SK-N-SH (cell line): Measurements from ENCODE around the gene VWA5B1. TPM values are rescaled to one million over a fixed set of nuclear protein-coding genes. Genes with fewer than 3 reads are reported as not detected.

ENCODE experiments used
- CTCF ChIA-PET: fragments of 300-600, 350-600 bp; formaldehyde crosslinking; extraction: SDS; loops from one replicate; lab custom pipeline; 2021; lab: Yijun Ruan, JAX
- POLR2A ChIA-PET: fragments of 350-600 bp; sonication (Branson Sonifier 250); formaldehyde crosslinking; extraction: SDS; loops from one replicate; lab custom pipeline; 2020; ENCODE audit warnings: antibody characterized with exemption, inconsistent platforms; lab: Yijun Ruan, JAX
- DNase-seq: peaks from one replicate; pipeline ENCODE4 v3.0.0; 2012
- H2AFZ ChIP-seq: fragments of 200-600 bp; sonication (generic); 2 replicates; pipeline ENCODE4 v1.8.1; 2016; ENCODE audit warnings: antibody characterized with exemption, mild to moderate bottlenecking, low read depth
- H3F3A ChIP-seq: fragments of 200-600 bp; sonication (generic); replicated peaks from 2 replicates; pipeline ENCODE3; 2016; ENCODE audit warnings: antibody characterized with exemption, mild to moderate bottlenecking; ENCODE audit not compliant: insufficient read depth
- H3K27ac ChIP-seq, 2 experiments: fragments of 200-500 bp in 1 of 2; fragments of 200-600 bp in 1 of 2; sonication (Bioruptor generic) in 1 of 2; sonication (generic), shearing (Covaris generic) in 1 of 2; 2 replicates each; pipeline versions ENCODE4 v1.5.1 to v1.6.1; 2014 to 2016; ENCODE audit warnings: low read depth in 2 of 2, inconsistent platforms in 1 of 2, low read length in 1 of 2, mild to moderate bottlenecking in 1 of 2, mixed read lengths in 1 of 2
- H3K27me3 ChIP-seq: fragments of 200-600 bp; sonication (generic), shearing (Covaris generic); 2 replicates; pipeline ENCODE4 v1.6.1; 2016; ENCODE audit warnings: mixed run types; ENCODE audit not compliant: insufficient read depth
- H3K36me3 ChIP-seq, 2 experiments: fragments of 200-500 bp in 1 of 2; fragments of 200-600 bp in 1 of 2; sonication (Bioruptor generic) in 1 of 2; sonication (generic) in 1 of 2; replicated peaks in 1 of 2; 2 replicates each; pipeline versions ENCODE3 to v1.5.1; 2014 to 2016; ENCODE audit warnings: low read length in 1 of 2, mild to moderate bottlenecking in 1 of 2; ENCODE audit not compliant: insufficient read depth in 2 of 2, control insufficient read depth in 1 of 2
- H3K4me1 ChIP-seq, 2 experiments: fragments of 200-500 bp in 1 of 2; fragments of 200-600 bp in 1 of 2; sonication (Bioruptor generic) in 1 of 2; sonication (generic), shearing (Covaris generic) in 1 of 2; 2 replicates each; pipeline versions ENCODE4 v1.5.1 to v1.6.1; 2014 to 2016; ENCODE audit warnings: low read depth in 1 of 2, low read length in 1 of 2, mixed run types in 1 of 2; ENCODE audit not compliant: insufficient read depth in 2 of 2, control insufficient read depth in 1 of 2
- H3K4me2 ChIP-seq: fragments of 200-600 bp; sonication (generic), shearing (Covaris generic); 2 replicates; pipeline ENCODE4 v1.6.1; 2017; ENCODE audit warnings: mixed run types
- H3K4me3 ChIP-seq, 2 experiments: fragments of 200-500 bp in 1 of 2; fragments of 200-600 bp in 1 of 2; sonication (Bioruptor generic) in 1 of 2; sonication (generic), shearing (Covaris generic) in 1 of 2; 2 replicates each; pipeline versions ENCODE4 v1.5.1 to v1.8.1; 2014 to 2016; ENCODE audit warnings: low read depth in 2 of 2, inconsistent platforms in 1 of 2, low read length in 1 of 2, mild to moderate bottlenecking in 1 of 2, mixed read lengths in 1 of 2, moderate library complexity in 1 of 2
- H3K79me2 ChIP-seq: fragments of 200-600 bp; sonication (generic); 2 replicates; pipeline ENCODE4 v1.8.1; 2017; ENCODE audit warnings: mild to moderate bottlenecking; ENCODE audit not compliant: insufficient read depth
- H3K9ac ChIP-seq: fragments of 200-600 bp; sonication (generic); 2 replicates; pipeline ENCODE4 v1.6.1; 2017; ENCODE audit warnings: mixed run types
- H3K9me2 ChIP-seq: fragments of 200-600 bp; sonication (generic); 2 replicates; pipeline ENCODE4 v1.6.1; 2017; ENCODE audit warnings: mixed run types
- H3K9me3 ChIP-seq: fragments of 200-600 bp; sonication (generic); 2 replicates; pipeline ENCODE4 v1.6.1; 2017; ENCODE audit warnings: mixed run types, mild to moderate bottlenecking, moderate library complexity
- H4K20me1 ChIP-seq: fragments of 200-600 bp; sonication (generic); 2 replicates; pipeline ENCODE4 v1.6.1; 2017; ENCODE audit warnings: mild to moderate bottlenecking, mixed run types; ENCODE audit not compliant: insufficient read depth
- CHD2 ChIP-seq: fragments of 150-350 bp; IDR thresholded peaks from 2 replicates; pipeline ENCODE4 v1.6.1; 2018; ENCODE audit warnings: low read length; ENCODE audit not compliant: partially characterized antibody
- EP300 ChIP-seq, 2 experiments: IDR thresholded peaks; 2 replicates each; pipeline versions ENCODE4 v1.4.0 to v1.6.1; 2012; ENCODE audit warnings: borderline replicate concordance in 1 of 2, low read depth in 1 of 2, low read length in 1 of 2
- GABPA ChIP-seq: IDR thresholded peaks from 2 replicates; pipeline ENCODE4 v1.4.0; 2012; ENCODE audit warnings: low read depth, mild to moderate bottlenecking
- GATA2 ChIP-seq: sonication (generic); formaldehyde crosslinking; IDR thresholded peaks from 2 replicates; pipeline ENCODE4 v1.5.0; 2020; ENCODE audit warnings: mild to moderate bottlenecking, missing genetic modification reagents
- JUND ChIP-seq: IDR thresholded peaks from 2 replicates; pipeline ENCODE4 v1.4.0; 2012
- MAX ChIP-seq: IDR thresholded peaks from 2 replicates; pipeline ENCODE4 v1.4.0; 2012; ENCODE audit warnings: low read depth
- MEF2A ChIP-seq: IDR thresholded peaks from 2 replicates; pipeline ENCODE4 v1.4.0; 2012; ENCODE audit warnings: low read depth, borderline replicate concordance
- NFIC ChIP-seq: IDR thresholded peaks from 2 replicates; pipeline ENCODE4 v1.4.0; 2012; ENCODE audit warnings: borderline replicate concordance
- RCOR1 ChIP-seq: fragments of 150-350 bp; IDR thresholded peaks from 2 replicates; pipeline ENCODE4 v1.6.1; 2017; ENCODE audit warnings: antibody characterized with exemption, low read length
- SIN3A ChIP-seq: IDR thresholded peaks from 2 replicates; pipeline ENCODE4 v1.6.1; 2012; ENCODE audit warnings: low read depth, mild to moderate bottlenecking, low read length, moderate library complexity, borderline replicate concordance
- TAF1 ChIP-seq: IDR thresholded peaks from 2 replicates; pipeline ENCODE4 v1.6.1; 2012; ENCODE audit warnings: low read depth, mild to moderate bottlenecking, low read length, moderate library complexity, borderline replicate concordance
- TCF12 ChIP-seq: IDR thresholded peaks from 2 replicates; pipeline ENCODE4 v1.4.0; 2012
- YY1 ChIP-seq: IDR thresholded peaks from 2 replicates; pipeline ENCODE4 v1.4.0; 2012; ENCODE audit warnings: low read depth, mild to moderate bottlenecking
- WGBS: methylation state at CpG from one replicate; pipeline ENCODE4 v1.1.6; 2017; ENCODE audit warnings: low lambda C conversion rate; 5-methylcytosine and 5-hydroxymethylcytosine counted together
- polyA plus RNA-seq, 3 experiments: library from polyadenylated mRNA; depleted of rRNA; stranded (reverse); fragments of >200 nt; gene quantifications; 2 replicates each; pipeline ENCODE4 v1.2.3, GENCODE V29; 2012
- TF ChIP-seq, protein P1 (sequence below): IDR thresholded peaks from 2 replicates; pipeline ENCODE4 v1.6.1; 2012; ENCODE audit warnings: mild to moderate bottlenecking, low read depth, low read length, moderate library complexity
- TF ChIP-seq, protein P2 (sequence below): IDR thresholded peaks from 2 replicates; pipeline ENCODE4; 2012
- TF ChIP-seq, protein P3 (sequence below): IDR thresholded peaks from 2 replicates; pipeline ENCODE4 v1.4.0; 2012; ENCODE audit warnings: low read depth, borderline replicate concordance
- TF ChIP-seq, protein P4 (sequence below): fragments of 150-350 bp; IDR thresholded peaks from 2 replicates; pipeline ENCODE4 v1.6.1; 2016; ENCODE audit warnings: mild to moderate bottlenecking, low read depth, low read length

The VWA5B1 gene
- polyA plus RNA-seq, 1 of the 3 experiments (the other 2 are of a cell fraction) = not detected

DNA sequence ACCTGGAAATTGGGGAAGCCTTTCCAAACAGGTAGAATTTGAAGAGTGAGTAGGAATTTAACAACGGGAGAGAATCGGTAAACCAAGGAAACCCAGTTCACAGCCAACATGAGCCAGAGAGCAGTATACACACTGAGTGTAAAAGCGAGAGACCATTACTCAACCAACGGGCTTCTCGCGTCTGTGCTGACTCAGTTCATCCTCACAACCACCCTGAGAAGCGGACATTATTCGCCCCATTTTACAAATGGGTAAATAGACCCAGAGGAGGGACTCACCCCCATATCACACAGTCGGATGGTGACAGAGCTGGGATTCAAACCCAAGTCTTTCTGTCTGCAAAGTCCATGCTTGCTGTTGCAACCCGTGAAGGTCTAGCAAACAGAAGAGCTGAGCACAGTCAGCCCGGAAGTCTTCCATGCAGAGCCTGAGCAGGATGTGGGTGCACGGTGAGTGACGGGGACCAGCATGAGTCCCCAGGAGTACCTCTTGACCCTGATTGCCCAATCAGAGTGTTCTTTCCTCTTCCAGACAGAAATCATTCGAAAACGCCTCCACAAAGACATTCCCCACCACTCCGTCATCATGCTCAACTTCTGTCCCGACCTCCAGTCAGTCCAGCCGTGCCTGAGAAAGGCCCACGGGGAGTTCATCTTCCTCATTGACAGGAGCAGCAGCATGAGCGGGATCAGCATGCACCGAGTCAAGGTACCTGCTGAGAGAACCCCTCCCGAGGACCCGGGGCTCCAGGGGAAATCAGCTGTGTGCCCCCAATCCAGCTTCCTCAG, 32.3 kb downstream of the VWA5B1 start:
- Histone ChIP-seq H3K4me3 (no peak overlapping the region), H2AFZ (no peak overlapping the region), H3K36me3 (no peaks in the 10 kb centered on the region), H3K4me2 (no peak overlapping the region), H3K9me3 (no peaks in the 10 kb centered on the region), H4K20me1 (no peaks in the 10 kb centered on the region), H3K9me2 (no peaks in the 10 kb centered on the region), H3K4me1 (peaks cover 0 to 41% of the 10 kb centered on the region in 2 experiments; a peak in 2 of 4 replicates), H3K79me2 (no peaks in the 10 kb centered on the region), H3K9ac (no peak overlapping the region), H3F3A (no peaks in the 10 kb centered on the region), H3K27ac (no peak overlapping the region), H3K27me3 (peaks cover 5% of the 10 kb centered on the region; the same call in 1 of the 2 replicates)
- no peak for DNase-seq
- CTCF ChIA-PET = interaction anchor here (0.6 to 3.5 kb wide), 5 partner anchors 39 to 348 kb away, joined by 3 to 12 read pairs (median 3); no protein-coding TSS in a partner anchor
- 73% methylated on average over 20 of the region's 23 CpGs for WGBS
- POLR2A ChIA-PET = no interaction called here
- no peak for TF ChIP-seq GATA2 (CRISPR knock-in tag)
- TF ChIP-seq, protein P1, sequence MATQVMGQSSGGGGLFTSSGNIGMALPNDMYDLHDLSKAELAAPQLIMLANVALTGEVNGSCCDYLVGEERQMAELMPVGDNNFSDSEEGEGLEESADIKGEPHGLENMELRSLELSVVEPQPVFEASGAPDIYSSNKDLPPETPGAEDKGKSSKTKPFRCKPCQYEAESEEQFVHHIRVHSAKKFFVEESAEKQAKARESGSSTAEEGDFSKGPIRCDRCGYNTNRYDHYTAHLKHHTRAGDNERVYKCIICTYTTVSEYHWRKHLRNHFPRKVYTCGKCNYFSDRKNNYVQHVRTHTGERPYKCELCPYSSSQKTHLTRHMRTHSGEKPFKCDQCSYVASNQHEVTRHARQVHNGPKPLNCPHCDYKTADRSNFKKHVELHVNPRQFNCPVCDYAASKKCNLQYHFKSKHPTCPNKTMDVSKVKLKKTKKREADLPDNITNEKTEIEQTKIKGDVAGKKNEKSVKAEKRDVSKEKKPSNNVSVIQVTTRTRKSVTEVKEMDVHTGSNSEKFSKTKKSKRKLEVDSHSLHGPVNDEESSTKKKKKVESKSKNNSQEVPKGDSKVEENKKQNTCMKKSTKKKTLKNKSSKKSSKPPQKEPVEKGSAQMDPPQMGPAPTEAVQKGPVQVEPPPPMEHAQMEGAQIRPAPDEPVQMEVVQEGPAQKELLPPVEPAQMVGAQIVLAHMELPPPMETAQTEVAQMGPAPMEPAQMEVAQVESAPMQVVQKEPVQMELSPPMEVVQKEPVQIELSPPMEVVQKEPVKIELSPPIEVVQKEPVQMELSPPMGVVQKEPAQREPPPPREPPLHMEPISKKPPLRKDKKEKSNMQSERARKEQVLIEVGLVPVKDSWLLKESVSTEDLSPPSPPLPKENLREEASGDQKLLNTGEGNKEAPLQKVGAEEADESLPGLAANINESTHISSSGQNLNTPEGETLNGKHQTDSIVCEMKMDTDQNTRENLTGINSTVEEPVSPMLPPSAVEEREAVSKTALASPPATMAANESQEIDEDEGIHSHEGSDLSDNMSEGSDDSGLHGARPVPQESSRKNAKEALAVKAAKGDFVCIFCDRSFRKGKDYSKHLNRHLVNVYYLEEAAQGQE = no peak
- no peak for TF ChIP-seq MAX
- TF ChIP-seq, protein P2, sequence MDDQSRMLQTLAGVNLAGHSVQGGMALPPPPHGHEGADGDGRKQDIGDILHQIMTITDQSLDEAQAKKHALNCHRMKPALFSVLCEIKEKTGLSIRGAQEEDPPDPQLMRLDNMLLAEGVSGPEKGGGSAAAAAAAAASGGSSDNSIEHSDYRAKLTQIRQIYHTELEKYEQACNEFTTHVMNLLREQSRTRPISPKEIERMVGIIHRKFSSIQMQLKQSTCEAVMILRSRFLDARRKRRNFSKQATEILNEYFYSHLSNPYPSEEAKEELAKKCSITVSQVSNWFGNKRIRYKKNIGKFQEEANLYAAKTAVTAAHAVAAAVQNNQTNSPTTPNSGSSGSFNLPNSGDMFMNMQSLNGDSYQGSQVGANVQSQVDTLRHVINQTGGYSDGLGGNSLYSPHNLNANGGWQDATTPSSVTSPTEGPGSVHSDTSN = no peak
- TF ChIP-seq EP300 (IDR thresholded peaks at IDR 0.05; ENCODE audit: borderline replicate concordance in 1 of 2, low read depth in 1 of 2, low read length in 1 of 2) = no peak
- TF ChIP-seq, protein P3, sequence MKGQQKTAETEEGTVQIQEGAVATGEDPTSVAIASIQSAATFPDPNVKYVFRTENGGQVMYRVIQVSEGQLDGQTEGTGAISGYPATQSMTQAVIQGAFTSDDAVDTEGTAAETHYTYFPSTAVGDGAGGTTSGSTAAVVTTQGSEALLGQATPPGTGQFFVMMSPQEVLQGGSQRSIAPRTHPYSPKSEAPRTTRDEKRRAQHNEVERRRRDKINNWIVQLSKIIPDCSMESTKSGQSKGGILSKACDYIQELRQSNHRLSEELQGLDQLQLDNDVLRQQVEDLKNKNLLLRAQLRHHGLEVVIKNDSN = no peak
- TF ChIP-seq CHD2 = no peak
- TF ChIP-seq, protein P4, sequence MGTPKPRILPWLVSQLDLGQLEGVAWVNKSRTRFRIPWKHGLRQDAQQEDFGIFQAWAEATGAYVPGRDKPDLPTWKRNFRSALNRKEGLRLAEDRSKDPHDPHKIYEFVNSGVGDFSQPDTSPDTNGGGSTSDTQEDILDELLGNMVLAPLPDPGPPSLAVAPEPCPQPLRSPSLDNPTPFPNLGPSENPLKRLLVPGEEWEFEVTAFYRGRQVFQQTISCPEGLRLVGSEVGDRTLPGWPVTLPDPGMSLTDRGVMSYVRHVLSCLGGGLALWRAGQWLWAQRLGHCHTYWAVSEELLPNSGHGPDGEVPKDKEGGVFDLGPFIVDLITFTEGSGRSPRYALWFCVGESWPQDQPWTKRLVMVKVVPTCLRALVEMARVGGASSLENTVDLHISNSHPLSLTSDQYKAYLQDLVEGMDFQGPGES = no peak
- TF ChIP-seq JUND = no peak
- no peak for TF ChIP-seq SIN3A
- no peak for TF ChIP-seq YY1
- TF ChIP-seq GABPA = no peak
- TF ChIP-seq TAF1 = no peak
- no peak for TF ChIP-seq MEF2A
- TF ChIP-seq TCF12 = no peak
- TF ChIP-seq RCOR1 = no peak
- TF ChIP-seq NFIC = no peak
